LoVo (cell line): ENCODE measurements around the gene ARMC9.
"Not testable (repeated sequence)": the region's sequence is repeated elsewhere in the genome, so short reads cannot be mapped to it uniquely, and the experiment has no call there.

Experiments
- DNase-seq: peaks from one replicate; pipeline ENCODE4 v3.0.0-alpha.2; 2016; ENCODE audit warnings: low spot score

ARMC9 gene

GRCh38 chr2:231181860-231182512 lies 16.4 kb upstream of the ARMC9 start:
- DNase-seq: no peak

- no peak for DNase-seq
These were observed 15.9 kb upstream of the ARMC9 start for GRCh38 chr2:231182513-231182899.

DNA sequence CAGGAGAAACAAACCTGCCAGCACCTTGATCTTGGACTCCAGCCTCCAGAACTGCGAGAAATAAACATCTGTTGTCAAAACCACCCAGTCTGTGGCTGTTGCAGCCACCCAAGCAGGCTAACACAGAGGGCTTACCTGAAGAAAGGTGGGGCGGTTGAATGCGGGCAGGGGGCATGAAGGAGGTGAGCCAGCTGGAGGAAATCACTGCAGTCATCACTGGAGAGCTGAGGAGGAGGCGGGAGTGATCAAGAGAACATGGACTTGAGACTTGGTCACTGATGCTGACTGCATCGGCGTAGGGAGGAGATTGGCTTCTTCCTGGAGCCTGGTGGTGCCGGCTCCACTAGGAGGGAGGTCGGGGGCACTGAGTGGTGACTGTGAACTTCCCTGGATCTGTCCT lies 14.6 kb upstream of the ARMC9 start:
- DNase-seq: no peak

GRCh38 chr2:231184319-231184718 lies 14.1 kb upstream of the ARMC9 start:
- DNase-seq: no peak

- DNase-seq: no peak
These were observed 13.2 kb upstream of the ARMC9 start for GRCh38 chr2:231185050-231185725.

DNA sequence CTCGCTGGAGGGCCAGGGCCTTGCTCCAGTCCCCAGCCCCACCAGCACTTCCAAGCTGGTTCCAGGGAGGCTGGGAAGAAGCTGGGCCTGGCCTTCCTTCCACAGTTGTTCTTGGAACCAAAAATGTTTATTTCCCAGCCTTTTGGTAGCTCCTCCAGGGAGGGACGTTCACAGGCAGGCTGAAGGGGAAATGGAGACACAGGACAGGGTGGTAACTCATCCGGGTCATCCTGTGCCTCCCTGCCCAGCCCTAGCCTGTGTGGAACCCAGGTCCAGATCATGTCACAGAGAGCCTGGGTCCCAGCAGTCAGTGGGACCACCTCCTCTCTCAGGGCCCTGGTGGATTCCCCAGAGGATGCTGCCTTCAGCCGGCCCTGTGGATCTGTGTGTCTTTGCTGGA lies 12.5 kb upstream of the ARMC9 start:
- no peak for DNase-seq

DNA sequence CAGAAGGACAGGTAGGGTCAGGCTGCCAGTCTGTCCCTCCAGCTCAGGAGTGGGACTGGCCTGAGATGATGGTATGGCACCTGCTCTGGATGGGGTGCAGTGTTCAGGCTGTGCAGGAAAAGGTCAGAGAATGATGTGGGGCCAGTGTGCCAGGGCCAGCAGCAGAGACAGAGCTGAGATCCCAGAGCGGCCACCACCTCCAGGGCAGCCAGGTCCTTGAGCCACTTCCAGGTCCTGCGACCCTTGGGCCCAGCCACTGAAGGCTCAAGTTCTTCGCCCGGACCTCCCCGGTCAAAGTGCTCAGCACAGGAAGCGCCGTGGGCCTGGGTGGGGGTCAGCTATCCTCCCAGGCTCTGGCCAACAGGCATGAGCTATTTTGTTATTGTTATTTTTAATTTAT lies 12.1 kb upstream of the ARMC9 start:
- no peak for DNase-seq

GRCh38 chr2:231187736-231188505 lies 10.5 kb upstream of the ARMC9 start:
- no peak for DNase-seq

DNA sequence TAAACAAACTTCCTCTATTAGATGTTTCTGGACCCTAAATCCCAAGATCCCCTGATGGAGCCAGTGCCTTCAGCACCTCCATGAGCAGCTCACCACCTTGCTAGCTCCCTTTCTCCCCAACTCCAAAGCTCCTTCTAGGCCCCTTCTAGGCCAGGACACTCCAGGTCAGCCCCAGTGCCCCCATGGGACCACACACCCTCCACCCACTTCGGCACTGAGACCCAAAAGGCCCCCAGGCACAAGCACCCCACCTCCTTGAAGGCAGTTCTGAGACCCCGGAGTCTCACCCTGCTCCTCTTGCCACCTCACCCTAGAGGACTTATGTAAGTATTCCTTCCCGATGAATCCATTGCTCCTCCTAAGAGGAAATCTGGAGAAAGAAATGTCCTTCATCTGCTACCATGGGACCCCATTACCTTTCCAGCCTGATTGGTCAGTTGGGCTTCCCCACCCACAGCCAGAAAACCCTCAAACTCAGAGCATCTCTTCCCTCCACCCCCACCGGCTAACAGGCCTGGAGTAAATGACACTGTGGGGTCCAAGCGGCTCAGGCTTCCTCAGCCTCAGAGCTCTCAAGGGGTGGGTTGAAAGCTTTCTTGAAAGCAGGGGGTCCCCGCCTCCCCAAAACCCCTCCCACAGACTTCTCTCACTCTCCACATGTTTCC lies 9.8 kb upstream of the ARMC9 start:
- DNase-seq: no peak

- no peak for DNase-seq
These were observed 9.3 kb upstream of the ARMC9 start for GRCh38 chr2:231189171-231189530.

- DNase-seq: no peak
These were observed 8.6 kb upstream of the ARMC9 start for GRCh38 chr2:231189571-231190495.

DNA sequence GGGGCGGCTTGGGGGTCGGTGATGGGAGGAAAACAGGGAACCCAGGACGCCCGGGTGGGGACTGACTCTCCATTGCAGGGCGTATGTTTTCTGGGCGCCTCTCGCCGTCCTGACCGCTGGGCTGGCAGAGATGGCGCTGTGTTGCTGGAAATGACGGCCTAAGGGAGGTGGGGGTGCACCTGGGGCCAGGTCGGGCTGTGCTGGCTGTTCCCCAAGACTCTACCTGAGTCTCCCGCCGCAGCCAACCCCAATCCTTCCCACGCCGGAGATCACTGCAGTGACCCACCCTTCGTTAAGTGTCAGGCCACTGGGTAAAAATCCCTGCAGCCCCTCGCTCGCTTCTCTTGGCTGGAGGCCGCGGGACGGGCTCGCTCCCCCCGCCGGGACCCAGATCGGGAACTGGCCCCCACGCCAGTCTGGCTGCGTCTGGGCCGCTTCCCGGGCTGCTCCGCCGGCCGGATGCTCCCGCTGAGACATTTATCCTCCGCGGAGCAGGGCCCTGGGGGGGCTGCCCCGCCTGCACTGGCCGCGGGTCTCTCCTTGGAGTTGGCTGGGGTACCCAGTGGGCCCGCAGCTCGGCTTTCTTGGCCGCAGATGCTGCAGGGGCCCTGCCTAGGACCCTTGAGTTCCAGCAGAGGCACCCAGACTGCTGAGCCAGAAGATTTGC lies 7.8 kb upstream of the ARMC9 start:
- DNase-seq: no peak

- DNase-seq: no peak
These were observed 6.2 kb upstream of the ARMC9 start for GRCh38 chr2:231191896-231192872.

DNA sequence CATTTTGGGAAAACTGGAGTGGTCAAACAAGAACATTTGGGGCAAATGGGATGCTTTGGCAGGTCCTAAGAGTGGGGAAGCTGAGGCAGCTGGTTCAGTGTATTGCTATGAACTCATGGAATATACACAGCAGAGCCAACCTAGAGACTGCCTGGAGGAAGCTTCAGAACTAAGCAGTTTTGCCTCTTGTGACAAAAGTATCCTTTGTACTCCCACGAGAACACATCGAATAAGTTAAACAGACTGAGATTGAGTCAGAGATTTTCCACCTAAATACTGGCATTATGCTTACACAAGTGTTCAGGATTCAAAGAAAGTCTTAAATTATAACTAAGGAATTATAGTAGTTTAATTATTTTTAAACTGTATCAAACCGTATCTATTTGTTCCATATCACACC lies 5.2 kb upstream of the ARMC9 start:
- no peak for DNase-seq

- no peak for DNase-seq
These were observed 1.8 kb upstream of the ARMC9 start for GRCh38 chr2:231196592-231196991.

DNA sequence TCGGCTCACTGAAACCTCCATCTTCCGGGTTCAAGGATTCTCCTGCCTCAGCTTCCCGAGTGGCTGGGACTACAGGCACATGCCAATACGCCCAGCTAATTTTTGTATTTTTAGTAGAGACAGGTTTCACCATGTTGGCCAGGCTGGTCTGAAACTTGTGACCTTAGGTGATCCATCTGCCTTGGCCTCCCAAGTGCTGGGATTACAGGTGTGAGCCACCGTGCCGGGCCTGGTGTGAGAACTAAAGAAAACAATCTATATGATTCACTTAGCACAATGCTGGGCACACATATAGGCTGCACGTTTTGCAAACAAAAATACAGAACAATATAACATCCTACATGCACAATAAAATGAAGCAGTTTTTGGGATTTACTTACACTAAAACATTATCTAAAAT lies 1.2 kb upstream of the ARMC9 start:
- DNase-seq: not testable (repeated sequence)

DNA sequence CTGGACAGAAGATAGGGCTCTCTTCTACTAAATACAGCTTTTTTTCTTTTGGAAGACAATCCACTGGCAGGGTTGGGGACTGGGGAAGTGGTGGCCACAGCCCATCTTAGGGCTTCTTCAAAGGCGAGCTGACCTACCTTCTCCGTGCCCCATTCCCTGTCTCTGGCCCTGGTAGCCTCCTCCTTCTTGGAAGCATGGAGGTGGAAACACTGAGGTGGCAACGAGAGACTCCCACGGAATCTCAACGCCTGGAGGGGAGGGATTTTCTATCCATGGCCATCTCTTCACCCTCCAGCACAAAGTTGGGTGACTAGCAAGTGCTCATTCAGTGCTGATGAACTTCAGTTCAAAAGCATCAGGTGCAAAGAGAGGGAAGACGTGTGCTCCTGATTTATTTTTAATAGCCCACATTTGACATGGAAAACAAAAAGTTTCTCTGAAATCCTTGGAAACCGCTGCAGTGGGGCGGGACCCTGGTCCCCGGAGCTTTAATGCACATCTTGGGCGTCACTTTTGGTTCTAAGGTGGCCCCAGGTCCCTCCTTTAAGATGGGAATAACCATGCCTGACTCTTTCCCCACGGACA lies 633 bp upstream of the ARMC9 start:
- no peak for DNase-seq

DNA sequence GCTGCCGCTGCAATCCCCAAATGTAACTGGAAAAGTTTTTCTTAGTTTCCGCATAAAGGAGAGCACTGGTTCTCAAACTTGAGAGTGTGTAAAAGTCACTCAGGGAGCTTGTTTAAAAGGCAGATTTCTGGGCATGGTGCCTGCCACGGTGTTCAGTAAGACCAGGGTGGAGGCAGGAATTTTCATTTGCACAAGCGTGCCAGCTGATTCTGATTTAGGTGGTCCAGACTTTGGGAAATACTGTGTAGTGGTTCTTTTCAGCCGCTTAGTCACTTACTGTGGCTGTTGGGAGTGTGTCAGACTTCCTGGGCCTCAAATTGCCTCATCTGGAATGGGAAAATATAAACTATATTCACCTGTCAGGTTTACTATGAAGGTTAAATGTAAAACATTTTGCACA lies 788 bp downstream of the ARMC9 start:
- no peak for DNase-seq

- DNase-seq: no peak
These were observed 2.5 kb downstream of the ARMC9 start for GRCh38 chr2:231200805-231201474.
